Glomerular endothelial cell (primary cell): ENCODE results near the gene CARD10. TPM values are rescaled to one million over a fixed set of nuclear protein-coding genes. Genes with fewer than 3 reads are reported as not detected.

Experiments
- DNase-seq: peaks from one replicate; pipeline ENCODE4 v3.0.0-alpha.2; 2011; ENCODE audit warnings: low read depth, low spot score; ENCODE audit errors: extremely low read depth
- total RNA-seq: library from RNA; depleted of rRNA; stranded (reverse); fragments of >200 nt; gene quantifications from 2 replicates; pipeline ENCODE4 v1.2.3, GENCODE V29; 2015

CARD10 gene
- total RNA-seq, 1 donor from 2014 or later = 37.7 TPM

- no peak for DNase-seq
Observed at GRCh38 chr22:37443977-37444376, 75.2 kb downstream of the CARD10 start.

GRCh38 chr22:37443086-37443485 is 76.1 kb downstream of the CARD10 start:
- DNase-seq = no peak

GRCh38 chr22:37442537-37442936 is 76.7 kb downstream of the CARD10 start:
- DNase-seq = no peak

GRCh38 chr22:37442135-37442534 is 77.1 kb downstream of the CARD10 start:
- DNase-seq = no peak

GRCh38 chr22:37440875-37441274 is 78.3 kb downstream of the CARD10 start:
- no peak for DNase-seq

Other genes with a start within 250 kb of the CARD10 start
- 0.24 and 0.47 TPM in 2 replicates for gene CYTH4, start 236.9 kb downstream of the CARD10 start, total RNA-seq
- gene ELFN2, start 91.9 kb downstream of the CARD10 start, total RNA-seq = 3.2 and 5.0 TPM in 2 replicates
- gene MFNG, start 33.0 kb downstream of the CARD10 start, total RNA-seq = 109 and 152 TPM in 2 replicates
- 89.3 and 120 TPM in 2 replicates for gene CDC42EP1, start 41.1 kb upstream of the CARD10 start, total RNA-seq
- not detected in 2 replicates for gene LGALS2, start 60.7 kb upstream of the CARD10 start, total RNA-seq
- gene GGA1, start 89.4 kb upstream of the CARD10 start, total RNA-seq = 51.7 and 57.5 TPM in 2 replicates
- gene SH3BP1, start 120.3 kb upstream of the CARD10 start, total RNA-seq = 4.3 and 18.7 TPM in 2 replicates
- gene PDXP, start 139.3 kb upstream of the CARD10 start, total RNA-seq = 15.5 and 19.7 TPM in 2 replicates
- 4,843 and 7,713 TPM in 2 replicates for gene LGALS1, start 156.2 kb upstream of the CARD10 start, total RNA-seq
- gene NOL12, start 166.9 kb upstream of the CARD10 start, total RNA-seq = 20.9 and 25.8 TPM in 2 replicates
- 128 and 133 TPM in 2 replicates for gene TRIOBP, start 177.6 kb upstream of the CARD10 start, total RNA-seq